Measurements from ENCODE around the gene PCCA.

- no peak for TF ChIP-seq CTCF (conservative IDR thresholded peaks at IDR 0.05)
- no peak for TF ChIP-seq EZH2 (IDR thresholded peaks at IDR 0.05; ENCODE audit: low read depth)
These were observed 441.8 kb downstream of the PCCA start for GRCh38 chr13:100530671-100531213.

Measured in PC-9 (cell line).